H9 (cell line): ENCODE results near the gene PATL2. TPM values are rescaled to one million over a fixed set of nuclear protein-coding genes. Genes with fewer than 3 reads are reported as not detected.

Source experiments
- DNase-seq: peaks from one replicate; pipeline ENCODE4 v3.0.0-alpha.2; 2017
- H2AFZ ChIP-seq: one replicate; pipeline ENCODE4 v1.6.1; 2013; ENCODE audit warnings: mild to moderate bottlenecking, low read length, control low read depth, moderate library complexity
- H2AK5ac ChIP-seq: 2 replicates; pipeline ENCODE4 v1.6.1; 2013; ENCODE audit warnings: low read length, control low read depth, mixed read lengths; ENCODE audit not compliant: insufficient read length
- H2BK120ac ChIP-seq: one replicate; pipeline ENCODE4 v1.6.1; 2013; ENCODE audit warnings: low read depth, mild to moderate bottlenecking, low read length, control low read depth, inconsistent platforms; ENCODE audit not compliant: poor library complexity, severe bottlenecking
- H2BK12ac ChIP-seq: 2 replicates; pipeline ENCODE4 v1.6.1; 2013; ENCODE audit warnings: low read length, control low read depth, mixed read lengths, low read depth; ENCODE audit not compliant: insufficient read length
- H2BK15ac ChIP-seq: 2 replicates; pipeline ENCODE4 v1.6.1; 2013; ENCODE audit warnings: low read depth, low read length, control low read depth
- H2BK20ac ChIP-seq: one replicate; pipeline ENCODE4 v1.6.1; 2013; ENCODE audit warnings: low read depth, mild to moderate bottlenecking, low read length, control low read depth, inconsistent platforms; ENCODE audit not compliant: poor library complexity, severe bottlenecking
- H2BK5ac ChIP-seq: 2 replicates; pipeline ENCODE4 v1.6.1; 2013; ENCODE audit warnings: low read length, control low read depth, mixed read lengths; ENCODE audit not compliant: insufficient read length
- H3K14ac ChIP-seq: 2 replicates; pipeline ENCODE4 v1.6.1; 2013; ENCODE audit warnings: low read length, control low read depth; ENCODE audit not compliant: insufficient read depth
- H3K18ac ChIP-seq: 2 replicates; pipeline ENCODE4 v1.6.1; 2013; ENCODE audit warnings: low read depth, mild to moderate bottlenecking, mixed read lengths, low read length, control low read depth; ENCODE audit not compliant: insufficient read length
- H3K23ac ChIP-seq: 2 replicates; pipeline ENCODE4 v1.6.1; 2013; ENCODE audit warnings: low read length, control low read depth, mixed read lengths, low read depth; ENCODE audit not compliant: insufficient read length
- H3K23me2 ChIP-seq: 2 replicates; pipeline ENCODE4 v1.6.1; 2013; ENCODE audit warnings: low read depth, mild to moderate bottlenecking, mixed read lengths, low read length, control low read depth; ENCODE audit not compliant: insufficient read length, poor library complexity, severe bottlenecking
- H3K27ac ChIP-seq: 2 replicates; pipeline ENCODE4 v1.5.1; 2013; ENCODE audit warnings: low read length, control low read depth, mixed read lengths, low read depth; ENCODE audit not compliant: insufficient read length
- H3K27me3 ChIP-seq: 2 replicates; pipeline ENCODE4 v1.6.1; 2013; ENCODE audit warnings: low read length, control low read depth, inconsistent platforms; ENCODE audit not compliant: insufficient read depth
- H3K4ac ChIP-seq: 2 replicates; pipeline ENCODE4 v1.6.1; 2013; ENCODE audit warnings: low read depth, mild to moderate bottlenecking, control low read depth, inconsistent platforms, low read length, moderate library complexity
- H3K4me1 ChIP-seq: 2 replicates; pipeline ENCODE4 v1.6.1; 2013; ENCODE audit warnings: low read length, control low read depth, inconsistent platforms; ENCODE audit not compliant: insufficient read depth
- H3K4me2 ChIP-seq: 2 replicates; pipeline ENCODE4 v1.6.1; 2013; ENCODE audit warnings: low read length, control low read depth, mixed read lengths; ENCODE audit not compliant: insufficient read length, insufficient read depth
- H3K56ac ChIP-seq: 2 replicates; pipeline ENCODE4 v1.6.1; 2013; ENCODE audit warnings: low read depth, mild to moderate bottlenecking, mixed read lengths, low read length, control low read depth; ENCODE audit not compliant: insufficient read length
- H3K79me1 ChIP-seq: 2 replicates; pipeline ENCODE4 v1.6.1; 2013; ENCODE audit warnings: low read depth, mild to moderate bottlenecking, moderate library complexity, low read length, control low read depth, inconsistent platforms; ENCODE audit not compliant: insufficient read depth, poor library complexity, severe bottlenecking
- H3K79me2 ChIP-seq: 2 replicates; pipeline ENCODE4 v1.6.1; 2013; ENCODE audit warnings: low read length, control low read depth, inconsistent platforms; ENCODE audit not compliant: insufficient read depth
- H3K9ac ChIP-seq: 2 replicates; pipeline ENCODE4 v1.6.1; 2013; ENCODE audit warnings: low read length, control low read depth, mixed read lengths; ENCODE audit not compliant: insufficient read length; ENCODE audit errors: extremely low read depth
- H3K9me3 ChIP-seq: one replicate; pipeline ENCODE4 v1.6.1; 2013; ENCODE audit warnings: low read depth, low read length, inconsistent platforms; ENCODE audit not compliant: control insufficient read depth
- H3T11ph ChIP-seq: one replicate; pipeline ENCODE4 v1.6.1; 2013; ENCODE audit warnings: mild to moderate bottlenecking, low read length, control low read depth, inconsistent platforms
- H4K20me1 ChIP-seq: one replicate; pipeline ENCODE4 v1.6.1; 2013; ENCODE audit not compliant: control insufficient read depth, insufficient read length, insufficient read depth
- H4K5ac ChIP-seq: 2 replicates; pipeline ENCODE4 v1.6.1; 2013; ENCODE audit warnings: low read depth, mild to moderate bottlenecking, mixed read lengths, low read length, control low read depth; ENCODE audit not compliant: insufficient read length
- H4K8ac ChIP-seq: replicated peaks from 2 replicates; pipeline ENCODE4 v1.6.1; 2013; ENCODE audit warnings: low read length, control low read depth, mixed read lengths, low read depth; ENCODE audit not compliant: insufficient read length
- H4K91ac ChIP-seq: 2 replicates; pipeline ENCODE4 v1.6.1; 2013; ENCODE audit warnings: low read depth, mild to moderate bottlenecking, moderate library complexity, mixed read lengths, low read length, control low read depth; ENCODE audit not compliant: insufficient read length
- H3K27ac Mint-ChIP-seq, 3 experiments: 2 replicates in 2 of 3; 3 replicates in 1 of 3; pipeline ENCODE4 v1.8.0; 2020 to 2021; ENCODE audit warnings: mixed read lengths in 3 of 3, mild to moderate bottlenecking in 1 of 3, moderate library complexity in 1 of 3
- H3K27me3 Mint-ChIP-seq: 2 replicates; pipeline ENCODE4 v1.8.0; 2021; ENCODE audit warnings: low read depth, mild to moderate bottlenecking, moderate library complexity, mixed read lengths
- H3K36me3 Mint-ChIP-seq, 3 experiments: 2 replicates in 2 of 3; 3 replicates in 1 of 3; pipeline ENCODE4 v1.8.0; 2020 to 2021; ENCODE audit warnings: low read depth in 3 of 3, mixed read lengths in 3 of 3; ENCODE audit not compliant: insufficient read depth in 1 of 3
- H3K4me1 Mint-ChIP-seq, 2 experiments: 2 replicates each; pipeline ENCODE4 v1.8.0; 2020; ENCODE audit warnings: mixed read lengths in 2 of 2
- H3K4me3 Mint-ChIP-seq, 2 experiments: 2 replicates in 1 of 2; 3 replicates in 1 of 2; pipeline ENCODE4 v1.8.0; 2020 to 2021; ENCODE audit warnings: mild to moderate bottlenecking in 2 of 2, mixed read lengths in 2 of 2, moderate library complexity in 1 of 2
- H3K9me3 Mint-ChIP-seq, 2 experiments: 2 replicates in 1 of 2; 3 replicates in 1 of 2; pipeline ENCODE4 v1.8.0; 2020; ENCODE audit warnings: mild to moderate bottlenecking in 2 of 2, mixed read lengths in 2 of 2, moderate library complexity in 1 of 2
- CTCF ChIP-seq: fragments of 200-600 bp; sonication (generic); conservative IDR thresholded peaks from 3 replicates; pipeline ENCODE4 v1.8.0; 2021; ENCODE audit warnings: antibody characterized with exemption, mild to moderate bottlenecking
- WGBS: extraction: QIAGEN DNeasy Blood & Tissue Kit; methylation state at CpG from one replicate; pipeline ENCODE4 v1.1.7; 2013; ENCODE audit warnings: missing lambda C conversion rate, low lambda C conversion rate, mixed read lengths; ENCODE audit not compliant: insufficient read length; ENCODE audit errors: extremely low coverage; 5-methylcytosine and 5-hydroxymethylcytosine counted together
- total RNA-seq: library from RNA; stranded (reverse); gene quantifications from 2 replicates; pipeline ENCODE4 v1.2.1, GENCODE V29; 2021

The PATL2 gene
- total RNA-seq, 1 experiment from 2014 or later = 0.46 TPM

GRCh38 chr15:44663410-44664308, 47.5 kb downstream of the PATL2 start, which contains the start of gene SPG11:
Gene SPG11, minus strand, starts transcription at chr15:44663662. Its CDS starts 15 bp downstream, at chr15:44663647.
- H3K4me1 ChIP-seq = no peaks in the 10 kb centered on the region
- no peaks in the 10 kb centered on the region for H3K27me3 Mint-ChIP-seq
- no peak within 1 kb of the TSS for H2BK120ac ChIP-seq
- no peaks in the 10 kb centered on the region for H3K79me2 ChIP-seq
- H3K27ac ChIP-seq = no peak within 1 kb of the TSS
- no peaks in the 10 kb centered on the region for H3K9me3 ChIP-seq
- peaks cover 7% of the 10 kb centered on the region for H3K23me2 ChIP-seq
- H4K20me1 ChIP-seq = no peaks in the 10 kb centered on the region
- H4K5ac ChIP-seq = no peak within 1 kb of the TSS
- peak within 1 kb of the TSS; percentile 80; the same call in 1 of the 2 replicates for H3K14ac ChIP-seq
- H3K4me3 Mint-ChIP-seq = peak within 1 kb of the TSS; percentile 96 to 98
- no peak within 1 kb of the TSS for H2BK20ac ChIP-seq
- peak within 1 kb of the TSS; percentile 41 for H3K18ac ChIP-seq
- H3K56ac ChIP-seq = no peak within 1 kb of the TSS
- peak within 1 kb of the TSS; percentile 100 for H3K4me2 ChIP-seq
- no peak within 1 kb of the TSS for H2BK5ac ChIP-seq
- no peak within 1 kb of the TSS for H3T11ph ChIP-seq
- H3K23ac ChIP-seq = no peak within 1 kb of the TSS
- H2AK5ac ChIP-seq = no peak within 1 kb of the TSS
- peak within 1 kb of the TSS; percentile 25 for H2AFZ ChIP-seq
- WGBS = no CpG with 5 or more reads among the region's 53 CpGs
- no peaks in the 10 kb centered on the region; a peak in 1 of 5 replicates for H3K9me3 Mint-ChIP-seq
- peaks cover 20 to 22% of the 10 kb centered on the region in 2 experiments for H3K4me1 Mint-ChIP-seq
- H3K4ac ChIP-seq = no peak within 1 kb of the TSS
- H3K36me3 Mint-ChIP-seq = peaks cover 2 to 10% (median 10%) of the 10 kb centered on the region in 3 experiments; a peak in 6 of 7 replicates
- peak within 1 kb of the TSS; percentile 61 to 98 (median 95) for H3K27ac Mint-ChIP-seq
- H3K9ac ChIP-seq = peak within 1 kb of the TSS; percentile 77
- no peak within 1 kb of the TSS for H4K91ac ChIP-seq
- H3K27me3 ChIP-seq = no peaks in the 10 kb centered on the region
- H2BK12ac ChIP-seq = no peak within 1 kb of the TSS
- peak; percentile 99 for DNase-seq
- no peak within 1 kb of the TSS for H4K8ac ChIP-seq
- no peak within 1 kb of the TSS for H2BK15ac ChIP-seq
- peak; percentile 96 for TF ChIP-seq CTCF
- peaks cover 6% of the 10 kb centered on the region for H3K79me1 ChIP-seq
